Spleen (tissue), 11 donors: ENCODE measurements around the gene HDAC4. TPM values are rescaled to one million over a fixed set of nuclear protein-coding genes. Genes with fewer than 3 reads are reported as not detected.

Experiments used
- DNase-seq: peaks from one replicate; pipeline ENCODE4 v3.0.0-alpha.2; 2020
- H3K27ac ChIP-seq, 8 donors: fragments of 200-600 bp; sonication (generic) in 7 of 8; 1 replicate in 4 of 8; 2 replicates in 4 of 8; pipeline versions ENCODE4 v1.5.0 to v1.8.0; 2016 to 2021; ENCODE audit warnings: inconsistent platforms in 4 of 8, mild to moderate bottlenecking in 4 of 8, moderate library complexity in 1 of 8
- H3K27me3 ChIP-seq, 7 donors: fragments of 200-600 bp; sonication (generic) in 6 of 7; replicated peaks in 1 of 7; 1 replicate in 4 of 7; 2 replicates in 3 of 7; pipeline versions ENCODE4 v1.5.0 to v1.8.0; 2016 to 2021; ENCODE audit warnings: inconsistent platforms in 3 of 7, mild to moderate bottlenecking in 1 of 7
- H3K36me3 ChIP-seq, 6 donors: fragments of 200-600 bp; sonication (generic) in 5 of 6; 1 replicate in 4 of 6; 2 replicates in 2 of 6; pipeline versions ENCODE4 v1.5.0 to v1.8.0; 2016 to 2021; ENCODE audit warnings: inconsistent platforms in 2 of 6
- H3K4me1 ChIP-seq, 6 donors: fragments of 200-600 bp; sonication (generic) in 5 of 6; 1 replicate in 3 of 6; 2 replicates in 3 of 6; pipeline versions ENCODE4 v1.5.0 to v1.8.0; 2016 to 2021; ENCODE audit warnings: inconsistent platforms in 3 of 6
- H3K4me3 ChIP-seq, 8 donors: fragments of 200-600 bp; sonication (generic) in 7 of 8; 1 replicate in 4 of 8; 2 replicates in 4 of 8; pipeline versions ENCODE4 v1.5.0 to v1.8.0; 2016 to 2021; ENCODE audit warnings: inconsistent platforms in 4 of 8, mild to moderate bottlenecking in 4 of 8, moderate library complexity in 2 of 8
- H3K9me3 ChIP-seq, 8 donors: fragments of 200-600 bp; sonication (generic) in 7 of 8; 1 replicate in 4 of 8; 2 replicates in 4 of 8; pipeline versions ENCODE4 v1.5.0 to v1.8.0; 2016 to 2021; ENCODE audit warnings: inconsistent platforms in 4 of 8
- POLR2A ChIP-seq, 3 donors: fragments of 450-650 bp; IDR thresholded peaks; one replicate each; pipeline ENCODE4 v1.5.1; 2017; ENCODE audit warnings: antibody characterized with exemption in 3 of 3, mild to moderate bottlenecking in 1 of 3
- POLR2AphosphoS5 ChIP-seq, 3 donors: sonication (generic); formaldehyde crosslinking; IDR thresholded peaks; one replicate each; pipeline ENCODE4 v1.5.1; 2017; ENCODE audit warnings: antibody characterized with exemption in 3 of 3
- WGBS, 5 donors: extraction: QIAGEN DNeasy Blood & Tissue Kit in 3 of 5; methylation state at CpG; one replicate each; pipeline versions ENCODE4 v1.1.5 to v1.1.7; 2013 to 2018; 5-methylcytosine and 5-hydroxymethylcytosine counted together
- intact Hi-C: fragments of 100-400 bp; cut with DNase I; formaldehyde crosslinking; loops from one replicate; pipeline ENCODE4 v1.15.0; 2023; ENCODE audit warnings: low total_unique reads
- polyA plus RNA-seq, 3 donors: library from polyadenylated mRNA; stranded (reverse); fragments of 200-250 nt; gene quantifications; one replicate each; pipeline ENCODE4 v1.2.1, GENCODE V29; 2013
- total RNA-seq, 7 donors: library from RNA; depleted of rRNA in 3 of 7; stranded (reverse); fragments of >200 nt in 3 of 7; fragmentation: NEBNext Ultra II Directional in 4 of 7; extraction: Animal tissue kit (Norgen Biotek cat#: 25700) in 4 of 7; gene quantifications; one replicate each; pipeline versions ENCODE4 v1.1.0 to v1.2.1, GENCODE V29; 2016 to 2021
- TF ChIP-seq, protein P1 (sequence below), 11 experiments: fragments of 200-600 bp in 7 of 11; fragments of 450-650 bp in 4 of 11; sonication (generic) in 4 of 11; IDR thresholded peaks in 8 of 11; conservative IDR thresholded peaks in 3 of 11; 1 replicate in 7 of 11; 2 replicates in 4 of 11; pipeline versions ENCODE4 v1.4.0 to v1.8.0; 2016 to 2021; ENCODE audit warnings: antibody characterized with exemption in 11 of 11, inconsistent platforms in 4 of 11, mild to moderate bottlenecking in 1 of 11
- donor health status: healthy with polysubstance abuse.
- donor health status: DM: no; HTN: no; CAD: no; lungs with moderate emphysema.
- donor health status: DM: no; HTN: no; CAD: no.
- donor health status: Bipolar disorder and iron deficiency.
- donor health status: healthy.
- donor health status: DM: no; HTN: no; CAD: no.
- donor health status: DM: yes; HTN: yes; CAD: no.

Gene HDAC4
- total and polyA plus RNA-seq, 10 donors, result 3.2 to 122 (median 69.5) TPM

GRCh38 chr2:239200646-239201530 is 199.9 kb downstream of the HDAC4 start:
- no peak for TF ChIP-seq POLR2AphosphoS5 (IDR thresholded peaks at IDR 0.05)
- TF ChIP-seq, protein P1, sequence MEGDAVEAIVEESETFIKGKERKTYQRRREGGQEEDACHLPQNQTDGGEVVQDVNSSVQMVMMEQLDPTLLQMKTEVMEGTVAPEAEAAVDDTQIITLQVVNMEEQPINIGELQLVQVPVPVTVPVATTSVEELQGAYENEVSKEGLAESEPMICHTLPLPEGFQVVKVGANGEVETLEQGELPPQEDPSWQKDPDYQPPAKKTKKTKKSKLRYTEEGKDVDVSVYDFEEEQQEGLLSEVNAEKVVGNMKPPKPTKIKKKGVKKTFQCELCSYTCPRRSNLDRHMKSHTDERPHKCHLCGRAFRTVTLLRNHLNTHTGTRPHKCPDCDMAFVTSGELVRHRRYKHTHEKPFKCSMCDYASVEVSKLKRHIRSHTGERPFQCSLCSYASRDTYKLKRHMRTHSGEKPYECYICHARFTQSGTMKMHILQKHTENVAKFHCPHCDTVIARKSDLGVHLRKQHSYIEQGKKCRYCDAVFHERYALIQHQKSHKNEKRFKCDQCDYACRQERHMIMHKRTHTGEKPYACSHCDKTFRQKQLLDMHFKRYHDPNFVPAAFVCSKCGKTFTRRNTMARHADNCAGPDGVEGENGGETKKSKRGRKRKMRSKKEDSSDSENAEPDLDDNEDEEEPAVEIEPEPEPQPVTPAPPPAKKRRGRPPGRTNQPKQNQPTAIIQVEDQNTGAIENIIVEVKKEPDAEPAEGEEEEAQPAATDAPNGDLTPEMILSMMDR (IDR thresholded peaks at IDR 0.05 in 8 of 11, conservative IDR thresholded peaks at IDR 0.05 in 3 of 11), result no peak
- TF ChIP-seq POLR2A (IDR thresholded peaks at IDR 0.05), result no peak
- Histone ChIP-seq H3K4me1 (peaks cover 0 to 59% (median 7%) of the 10 kb centered on the region in 6 donors), H3K27me3 (no peaks in the 10 kb centered on the region), H3K27ac (no peak overlapping the region), H3K4me3 (no peak overlapping the region), H3K9me3 (no peaks in the 10 kb centered on the region), H3K36me3 (peaks cover 0 to 65% (median 10%) of the 10 kb centered on the region in 6 donors)
- DNase-seq, result peak; percentile 47
- WGBS, 5 donors, result 82 to 90% (median 89%) methylated on average over 20 of the region's 20 CpGs
- intact Hi-C loops, result no loop called here

DNA sequence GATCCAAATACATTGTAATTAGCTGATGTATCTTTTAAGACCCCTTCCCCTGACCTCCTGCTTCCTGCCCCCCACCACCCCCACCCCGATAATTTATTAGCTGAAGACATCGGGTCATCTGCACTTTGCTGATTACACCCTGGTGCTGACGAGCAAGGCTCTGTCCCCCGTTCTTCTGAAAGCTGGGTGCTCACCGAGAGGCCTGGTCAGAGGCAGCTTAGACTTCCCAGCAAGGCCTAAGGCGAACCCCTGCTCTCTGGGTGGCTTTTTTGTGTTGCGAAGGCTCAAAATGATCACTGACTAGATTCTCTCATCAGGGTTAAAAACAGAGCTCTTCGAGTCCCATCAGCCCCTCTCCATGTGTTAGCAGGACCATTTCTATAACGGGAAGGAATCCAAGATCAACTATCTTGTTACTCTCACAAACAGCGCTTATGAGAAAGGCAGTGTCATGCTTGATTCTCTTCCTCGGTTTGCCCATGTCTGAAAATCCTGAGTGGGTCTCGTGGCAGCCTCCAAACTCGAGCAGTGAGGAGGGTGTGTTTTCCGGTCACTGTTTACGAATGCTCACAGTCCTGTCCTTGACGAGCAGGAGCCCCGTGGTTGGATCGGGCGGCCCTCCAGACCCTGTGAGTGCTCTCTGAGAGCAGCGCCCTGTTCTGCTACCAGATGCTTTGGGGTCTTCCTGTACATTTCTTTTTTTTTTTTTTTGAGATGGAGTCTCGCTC is 201.6 kb downstream of the HDAC4 start:
- H3K9me3 ChIP-seq, result no peaks in the 10 kb centered on the region
- H3K27ac ChIP-seq, result peak overlapping the region in 7 of 8 donors; percentile 55 to 83 (median 68)
- H3K4me1 ChIP-seq, result peaks cover 0 to 46% (median 4%) of the 10 kb centered on the region in 6 donors
- peak; percentile 78 for DNase-seq
- 73 to 77% (median 77%) methylated on average over 21 of the region's 21 CpGs for WGBS, 5 donors
- H3K4me3 ChIP-seq, result no peak overlapping the region
- no peaks in the 10 kb centered on the region for H3K27me3 ChIP-seq
- H3K36me3 ChIP-seq, result peaks cover 0 to 78% (median 13%) of the 10 kb centered on the region in 6 donors
- peak in 2 of 3 donors; percentile 56 to 74 for TF ChIP-seq POLR2AphosphoS5 (IDR thresholded peaks at IDR 0.05)
- TF ChIP-seq, protein P1 (IDR thresholded peaks at IDR 0.05 in 8 of 11, conservative IDR thresholded peaks at IDR 0.05 in 3 of 11), result no peak
- intact Hi-C loops, result no loop called here

DNA sequence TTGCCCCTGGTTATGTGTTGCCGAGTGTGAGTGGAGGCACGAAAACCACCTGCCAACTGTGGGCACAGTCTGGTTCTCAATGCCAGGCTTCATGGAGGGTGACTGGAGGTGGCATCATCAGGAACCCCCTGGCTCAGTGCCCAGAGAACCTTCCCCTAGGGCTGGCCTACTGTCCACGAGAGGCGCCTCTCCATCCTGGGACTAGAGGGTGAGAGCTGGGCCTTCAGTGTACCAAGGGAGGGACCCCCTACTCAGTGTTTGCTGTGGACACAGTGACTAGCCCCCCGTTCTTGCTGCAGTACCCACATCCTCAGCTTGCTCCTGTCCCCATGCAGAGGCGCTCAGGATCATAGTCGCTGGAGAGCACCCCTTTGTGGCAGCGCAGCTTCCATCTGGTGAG is 202.6 kb downstream of the HDAC4 start:
- H3K4me3 ChIP-seq, result no peak overlapping the region
- peak overlapping the region in 2 of 8 donors; percentile 68 to 81 for H3K27ac ChIP-seq
- H3K4me1 ChIP-seq, result peaks cover 0 to 36% (median 7%) of the 10 kb centered on the region in 6 donors
- WGBS, 5 donors, result 84 to 98% (median 92%) methylated on average over 8 of the region's 8 CpGs
- intact Hi-C loops, result no loop called here
- no peaks in the 10 kb centered on the region for H3K27me3 ChIP-seq
- no peaks in the 10 kb centered on the region for H3K9me3 ChIP-seq
- TF ChIP-seq, protein P1 (IDR thresholded peaks at IDR 0.05 in 8 of 11, conservative IDR thresholded peaks at IDR 0.05 in 3 of 11), result no peak
- TF ChIP-seq POLR2A (IDR thresholded peaks at IDR 0.05), result no peak
- TF ChIP-seq POLR2AphosphoS5 (IDR thresholded peaks at IDR 0.05), result no peak
- peaks cover 0 to 74% (median 13%) of the 10 kb centered on the region in 6 donors for H3K36me3 ChIP-seq
- DNase-seq, result peak; percentile 57

GRCh38 chr2:239197146-239197545 is 203.7 kb downstream of the HDAC4 start:
- TF ChIP-seq POLR2AphosphoS5 (IDR thresholded peaks at IDR 0.05), result no peak
- no peak for TF ChIP-seq POLR2A (IDR thresholded peaks at IDR 0.05)
- TF ChIP-seq, protein P1 (IDR thresholded peaks at IDR 0.05 in 8 of 11, conservative IDR thresholded peaks at IDR 0.05 in 3 of 11), result no peak
- Histone ChIP-seq H3K27ac (no peak overlapping the region), H3K4me1 (peaks cover 0 to 25% (median 8%) of the 10 kb centered on the region in 6 donors), H3K9me3 (no peaks in the 10 kb centered on the region), H3K4me3 (no peak overlapping the region), H3K27me3 (no peaks in the 10 kb centered on the region), H3K36me3 (peaks cover 0 to 63% (median 13%) of the 10 kb centered on the region in 6 donors)
- peak; percentile 59 for DNase-seq
- WGBS, 5 donors, result 91 to 99% (median 95%) methylated on average over 19 of the region's 19 CpGs
- intact Hi-C loops, result no loop called here
